HEK293 (cell line): ENCODE data around the gene FADS2.

ENCODE experiments used
- CTCF ChIA-PET: fragments of 350-600 bp; formaldehyde crosslinking; extraction: SDS; loops from one replicate; lab custom pipeline; 2021; ENCODE audit warnings: antibody characterized with exemption; lab: Yijun Ruan, JAX
- POLR2A ChIA-PET: fragments of 300-600 bp; formaldehyde crosslinking; extraction: SDS; loops from one replicate; lab custom pipeline; 2020; ENCODE audit warnings: antibody characterized with exemption, inconsistent platforms; lab: Yijun Ruan, JAX
- H3K27ac ChIP-seq: fragments of 200-500 bp; sonication (Bioruptor generic); 2 replicates; pipeline ENCODE4 v1.5.1; 2014; ENCODE audit warnings: low read depth, low read length, control low read depth, inconsistent platforms; ENCODE audit errors: extremely low read depth
- H3K36me3 ChIP-seq, 2 experiments: fragments of 200-500 bp in 1 of 2; sonication (Bioruptor generic) in 1 of 2; 1 replicate in 1 of 2; 2 replicates in 1 of 2; pipeline ENCODE4 v1.5.1; 2014 to 2017; ENCODE audit warnings: inconsistent platforms in 2 of 2, low read length in 2 of 2; ENCODE audit not compliant: control insufficient read depth in 2 of 2, insufficient read depth in 1 of 2
- H3K4me1 ChIP-seq: fragments of 200-500 bp; sonication (Bioruptor generic); 2 replicates; pipeline ENCODE4 v1.5.1; 2014; ENCODE audit warnings: mild to moderate bottlenecking, low read length, inconsistent platforms; ENCODE audit not compliant: control insufficient read depth, insufficient read depth
- H3K4me3 ChIP-seq: 2 replicates; pipeline ENCODE4 v1.5.1; 2011; ENCODE audit warnings: low read depth, mild to moderate bottlenecking, control low read depth, low read length, moderate library complexity
- H3K9me3 ChIP-seq: fragments of 200-500 bp; sonication (Bioruptor generic); 2 replicates; pipeline ENCODE4 v1.5.1; 2014; ENCODE audit warnings: low read depth, low read length, inconsistent platforms; ENCODE audit not compliant: control insufficient read depth, insufficient read depth
- EGR2 ChIP-seq: fragments of 450-650 bp; formaldehyde crosslinking; IDR thresholded peaks from 2 replicates; pipeline ENCODE4 v1.5.1; 2016; ENCODE audit warnings: low read depth, missing biosample characterization, missing genetic modification characterization
- MEIS1 ChIP-seq: sonication (generic); formaldehyde crosslinking; IDR thresholded peaks from 2 replicates; pipeline ENCODE4 v1.8.1; 2022; ENCODE audit warnings: missing genetic modification reagents, mild to moderate bottlenecking, borderline replicate concordance
- PATZ1 ChIP-seq: fragments of 450-650 bp; formaldehyde crosslinking; IDR thresholded peaks from 2 replicates; pipeline ENCODE4 v1.5.1; 2016; ENCODE audit warnings: missing biosample characterization, missing genetic modification characterization
- PBX3 ChIP-seq: sonication (generic); formaldehyde crosslinking; IDR thresholded peaks from 2 replicates; pipeline ENCODE4 v1.8.1; 2022; ENCODE audit warnings: mild to moderate bottlenecking, moderate library complexity, missing genetic modification reagents
- PRDM6 ChIP-seq: fragments of 450-650 bp; formaldehyde crosslinking; IDR thresholded peaks from 2 replicates; pipeline ENCODE4 v1.5.1; 2017; ENCODE audit warnings: missing biosample characterization, missing genetic modification characterization
- REST ChIP-seq: fragments of 450-650 bp; formaldehyde crosslinking; IDR thresholded peaks from 2 replicates; pipeline ENCODE4 v1.5.1; 2016; ENCODE audit warnings: missing biosample characterization, missing genetic modification characterization
- ZBTB6 ChIP-seq: fragments of 450-650 bp; formaldehyde crosslinking; IDR thresholded peaks from 2 replicates; pipeline ENCODE4 v1.5.1; 2017; ENCODE audit warnings: missing biosample characterization, missing genetic modification characterization
- ZFHX2 ChIP-seq: fragments of 450-650 bp; formaldehyde crosslinking; conservative IDR thresholded peaks from 2 replicates; pipeline ENCODE4 v1.5.1; 2016; ENCODE audit warnings: missing biosample characterization, missing genetic modification characterization
- ZNF121 ChIP-seq: fragments of 450-650 bp; formaldehyde crosslinking; IDR thresholded peaks from 2 replicates; pipeline ENCODE4 v1.5.1; 2016; ENCODE audit warnings: missing biosample characterization, missing genetic modification characterization
- ZNF132 ChIP-seq: fragments of 450-650 bp; formaldehyde crosslinking; IDR thresholded peaks from 2 replicates; pipeline ENCODE4 v1.5.1; 2017; ENCODE audit warnings: missing biosample characterization, missing genetic modification characterization, borderline replicate concordance
- ZNF416 ChIP-seq: fragments of 450-650 bp; formaldehyde crosslinking; IDR thresholded peaks from 2 replicates; pipeline ENCODE4 v1.5.1; 2016; ENCODE audit warnings: missing biosample characterization, missing genetic modification characterization
- ZNF514 ChIP-seq: fragments of 450-650 bp; formaldehyde crosslinking; IDR thresholded peaks from 2 replicates; pipeline ENCODE4 v1.5.1; 2016; ENCODE audit warnings: missing biosample characterization, missing genetic modification characterization
- ZNF629 ChIP-seq: fragments of 450-650 bp; formaldehyde crosslinking; IDR thresholded peaks from 2 replicates; pipeline ENCODE4 v1.5.1; 2017; ENCODE audit warnings: missing biosample characterization, missing genetic modification characterization
- ZNF664 ChIP-seq: fragments of 450-650 bp; formaldehyde crosslinking; IDR thresholded peaks from 2 replicates; pipeline ENCODE4 v1.5.1; 2016; ENCODE audit warnings: missing biosample characterization, missing genetic modification characterization
- ZNF777 ChIP-seq: fragments of 450-650 bp; formaldehyde crosslinking; IDR thresholded peaks from 2 replicates; pipeline ENCODE4 v1.5.1; 2017; ENCODE audit warnings: missing biosample characterization, missing genetic modification characterization, borderline replicate concordance
- ZNF791 ChIP-seq: fragments of 450-650 bp; formaldehyde crosslinking; IDR thresholded peaks from 2 replicates; pipeline ENCODE4 v1.5.1; 2016; ENCODE audit warnings: missing biosample characterization, missing genetic modification characterization

Gene FADS2

GRCh38 chr11:61827571-61828378 lies at the start of gene FADS2 (continued):
- TF ChIP-seq PATZ1 (peak; percentile 86), ZNF777 (tag by site-specific recombination) (0 out of 2 replicates have a peak, but pooled peaks have one; percentile 38), ZNF132 (tag by site-specific recombination) (no peak), ZNF121 (tag by site-specific recombination) (no peak), ZNF791 (tag by site-specific recombination) (no peak), MEIS1 (CRISPR knock-in tag) (no peak), ZNF514 (tag by site-specific recombination) (no peak), ZNF629 (tag by site-specific recombination) (0 out of 2 replicates have a peak, but pooled peaks have one; percentile 11), ZNF416 (tag by site-specific recombination) (no peak), PRDM6 (tag by site-specific recombination) (no peak), ZNF664 (tag by site-specific recombination) (no peak)

- H3K27ac ChIP-seq: no peak overlapping the region
- H3K4me1 ChIP-seq: no peaks in the 10 kb centered on the region
- H3K9me3 ChIP-seq: no peaks in the 10 kb centered on the region
- CTCF ChIA-PET: interaction anchor here (0.6 to 2.6 kb wide), 4 partner anchors 10 to 705 kb away, joined by 3 to 13 read pairs (median 3); no protein-coding TSS in a partner anchor
- POLR2A ChIA-PET: interaction anchor here (1.2 kb wide), 1 partner anchor 10 kb away, joined by 4 read pairs; no protein-coding TSS in a partner anchor
- H3K4me3 ChIP-seq: no peak overlapping the region
- H3K36me3 ChIP-seq: peaks cover 0 to 18% of the 10 kb centered on the region in 2 experiments; a peak in 1 of 3 replicates
- TF ChIP-seq PBX3 (no peak), ZFHX2 (tag by site-specific recombination) (peak; percentile 77), ZNF121 (tag by site-specific recombination) (no peak), EGR2 (tag by site-specific recombination) (peak; percentile 70)
Observed at GRCh38 chr11:61778357-61778886, 49.7 kb upstream of the FADS2 start.

- no peak for TF ChIP-seq REST (tag by site-specific recombination)
- peak; percentile 67; the same call in 1 of the 2 replicates for TF ChIP-seq ZBTB6
- TF ChIP-seq, all 188 proteins: peak for 1
- Histone ChIP-seq H3K27ac (no peak overlapping the region), H3K4me1 (no peaks in the 10 kb centered on the region), H3K36me3 (peaks cover 0 to 23% of the 10 kb centered on the region in 2 experiments; a peak in 1 of 3 replicates), H3K4me3 (no peak overlapping the region), H3K9me3 (no peaks in the 10 kb centered on the region)
- CTCF ChIA-PET: interaction anchor here (0.6 to 2.9 kb wide), 4 partner anchors 9 to 106 kb away, joined by 3 to 13 read pairs (median 6); no protein-coding TSS in a partner anchor
- POLR2A ChIA-PET: interaction anchor here (1.2 kb wide), 2 partner anchors 9 to 26 kb away, joined by 3 to 4 read pairs; no protein-coding TSS in a partner anchor
Observed at GRCh38 chr11:61778920-61779650, 49.0 kb upstream of the FADS2 start.
